ENCODE measurements around the gene KCNIP3.

- TF ChIP-seq CTCF (conservative IDR thresholded peaks at IDR 0.05) (no peak), EZH2 (IDR thresholded peaks at IDR 0.05; ENCODE audit: low read depth) (no peak)
Measured at GRCh38 chr2:95311815-95312542, 14.8 kb downstream of the KCNIP3 start.
